HG03378 (cell line): ENCODE results near the gene ARHGEF33.
A peak's percentile ranks its signal among the peaks of the same experiment; 100 is the strongest.
"Not testable (repeated sequence)": the region's sequence is repeated elsewhere in the genome, so short reads cannot be mapped to it uniquely, and the experiment has no call there.

Experiments used
- ATAC-seq: cut with Tn5 transposase; IDR thresholded peaks from one replicate; pipeline ENCODE4 v1.9.1; 2021; ENCODE audit warnings: mild to moderate bottlenecking, moderate library complexity; ENCODE audit not compliant: unreplicated experiment

The ARHGEF33 gene

DNA sequence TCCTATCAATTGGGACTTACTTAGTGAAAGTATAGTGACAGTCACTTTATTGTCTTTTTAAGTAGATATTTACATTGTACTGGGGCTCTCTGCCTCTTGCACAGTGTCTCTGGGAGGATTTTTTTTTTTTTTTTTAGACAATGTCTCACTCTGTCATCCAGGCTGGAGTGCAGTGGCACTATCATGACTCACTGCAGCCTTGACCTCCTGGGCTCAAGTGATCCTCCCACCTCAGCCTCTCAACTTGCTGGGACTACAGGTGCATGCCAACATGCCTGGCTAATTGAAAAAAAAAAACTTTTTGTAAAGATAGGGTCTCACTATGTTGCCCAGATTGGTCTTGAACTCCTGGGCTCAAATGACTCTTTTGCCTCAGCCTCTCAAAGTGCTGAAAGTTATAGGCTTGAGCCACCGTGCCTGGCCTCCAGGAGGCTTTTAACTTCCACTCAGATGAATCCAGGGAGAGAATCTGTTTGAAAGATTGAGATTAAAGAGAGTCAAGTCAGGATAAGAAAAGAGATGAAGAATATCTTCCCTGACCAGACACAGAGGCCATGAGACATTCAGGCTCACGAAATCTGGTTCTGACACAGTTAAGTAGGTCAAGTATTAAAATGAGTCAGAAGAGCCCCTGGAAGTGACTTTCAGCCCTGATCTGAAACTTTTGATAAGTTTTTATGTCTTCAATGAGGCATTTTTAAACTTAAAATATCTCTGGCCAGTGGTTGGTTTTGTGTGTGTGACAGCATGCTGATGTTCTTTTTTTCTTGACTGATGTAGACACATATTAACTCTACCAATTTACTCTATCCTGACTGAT, 18.3 kb downstream of the ARHGEF33 start:
- ATAC-seq: peak; percentile 93

- no peak for ATAC-seq
Observed at GRCh38 chr2:38909872-38910271, 20.2 kb downstream of the ARHGEF33 start.

DNA sequence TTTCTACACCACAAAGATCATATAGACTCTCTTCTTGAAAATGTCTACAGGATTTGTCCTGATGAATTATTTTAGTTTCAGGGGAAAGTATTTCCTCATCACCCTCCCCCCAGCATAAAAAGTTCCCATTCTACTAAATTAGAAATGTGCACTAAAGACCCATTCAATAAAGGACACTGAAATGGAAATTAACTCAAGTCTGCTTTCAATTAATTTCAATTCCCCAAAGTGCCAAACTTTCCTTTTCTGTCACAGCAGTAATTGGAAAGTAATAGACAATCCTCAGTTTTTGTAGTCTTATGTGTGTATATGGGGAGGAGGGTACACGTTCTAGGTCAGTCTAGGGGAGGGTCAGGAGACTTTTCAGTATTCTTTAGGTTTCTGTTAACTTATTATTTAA, 21.5 kb downstream of the ARHGEF33 start:
- ATAC-seq: no peak

GRCh38 chr2:38912619-38913018, 22.9 kb downstream of the ARHGEF33 start:
- no peak for ATAC-seq

- no peak for ATAC-seq
Observed at GRCh38 chr2:38922389-38922788, 32.7 kb downstream of the ARHGEF33 start.

DNA sequence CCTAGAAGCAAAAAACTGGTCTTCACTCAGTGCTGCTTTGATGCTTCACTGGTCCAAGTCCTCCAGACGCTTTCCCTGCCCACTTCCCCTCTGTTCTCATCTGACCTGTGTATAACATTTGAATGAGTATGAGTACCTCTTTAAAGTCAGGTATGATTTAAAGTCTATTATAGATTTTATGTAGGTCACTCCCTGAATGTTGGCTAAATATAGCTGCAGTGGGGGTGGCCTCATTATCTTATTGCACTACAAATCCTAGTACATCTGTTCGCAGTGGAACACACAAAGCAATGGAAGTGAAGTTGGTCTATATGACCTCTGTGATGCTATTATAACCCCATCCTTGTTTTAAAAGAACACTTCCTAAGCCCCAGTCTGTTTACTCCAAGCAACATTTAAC, 33.2 kb downstream of the ARHGEF33 start:
- no peak for ATAC-seq

GRCh38 chr2:38925982-38926381, 36.3 kb downstream of the ARHGEF33 start:
- ATAC-seq: no peak

- no peak for ATAC-seq
Observed at GRCh38 chr2:38930600-38930999, 40.9 kb downstream of the ARHGEF33 start.

- no peak for ATAC-seq
Observed at GRCh38 chr2:38932586-38932985, 42.9 kb downstream of the ARHGEF33 start.

GRCh38 chr2:38933653-38934052, 44.0 kb downstream of the ARHGEF33 start:
- ATAC-seq: no peak

DNA sequence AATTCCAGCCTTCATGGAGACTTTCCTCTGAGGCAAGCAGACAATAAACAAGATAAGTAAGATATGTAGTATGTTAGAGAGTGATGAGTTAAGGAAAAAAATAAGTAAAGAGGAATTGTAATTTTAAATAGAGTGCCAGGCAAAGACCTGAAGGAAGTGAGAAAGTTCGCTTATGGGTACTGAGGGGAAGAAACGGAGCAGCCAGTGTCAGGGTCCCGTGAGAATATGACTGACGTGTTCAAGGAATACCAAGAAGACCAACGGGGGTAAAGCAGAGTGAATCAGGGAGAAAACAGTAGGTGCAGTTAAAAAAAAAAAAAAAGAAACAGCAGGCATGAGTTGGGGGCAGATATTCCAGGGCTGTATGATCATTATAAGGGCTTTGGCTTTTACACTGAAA, 45.1 kb downstream of the ARHGEF33 start:
- no peak for ATAC-seq

GRCh38 chr2:38935568-38936172, 46.0 kb downstream of the ARHGEF33 start:
- no peak for ATAC-seq

DNA sequence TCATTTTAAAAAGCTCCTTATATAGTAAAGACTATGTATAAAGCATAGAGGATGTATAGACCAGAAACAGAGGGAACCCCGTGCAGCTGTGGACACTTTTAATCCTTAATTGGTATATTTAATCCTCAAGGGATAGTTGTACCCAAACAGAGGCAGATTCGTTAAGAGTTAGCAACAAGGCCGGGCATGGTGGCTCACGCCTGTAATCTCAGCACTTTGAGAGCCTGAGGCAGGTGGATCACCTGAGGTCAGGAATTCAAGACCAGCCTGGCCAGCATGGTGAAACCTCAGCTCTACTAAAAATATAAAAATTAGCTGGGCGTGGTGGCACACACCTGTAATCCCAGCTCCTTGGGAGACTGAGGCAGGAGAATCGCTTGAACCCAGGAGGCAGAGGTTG, 46.8 kb downstream of the ARHGEF33 start:
- not testable (repeated sequence) for ATAC-seq

- ATAC-seq: no peak
Observed at GRCh38 chr2:38937548-38937947, 47.9 kb downstream of the ARHGEF33 start.

DNA sequence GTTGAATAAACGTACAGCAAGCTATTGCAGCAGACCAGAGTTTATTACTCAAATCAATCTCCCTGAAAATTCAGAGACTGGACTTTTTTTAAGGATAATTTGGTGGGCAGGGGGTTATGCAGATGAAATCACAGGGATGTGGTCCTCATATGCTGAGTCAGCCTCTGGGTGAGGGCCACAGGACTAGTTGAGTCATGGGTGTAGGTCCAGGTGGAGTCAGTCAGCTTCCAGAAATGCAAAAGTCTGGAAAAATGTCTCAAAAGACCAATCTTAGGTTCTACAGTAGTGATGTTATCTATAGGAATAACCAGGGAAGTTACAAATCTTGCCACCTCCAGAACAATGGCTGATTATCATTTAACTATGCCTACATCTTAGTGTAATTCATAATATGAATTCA, 51.1 kb downstream of the ARHGEF33 start:
- ATAC-seq: no peak

- no peak for ATAC-seq
Observed at GRCh38 chr2:38943784-38944183, 54.1 kb downstream of the ARHGEF33 start.

- no peak for ATAC-seq
Observed at GRCh38 chr2:38945372-38945771, 55.7 kb downstream of the ARHGEF33 start.

DNA sequence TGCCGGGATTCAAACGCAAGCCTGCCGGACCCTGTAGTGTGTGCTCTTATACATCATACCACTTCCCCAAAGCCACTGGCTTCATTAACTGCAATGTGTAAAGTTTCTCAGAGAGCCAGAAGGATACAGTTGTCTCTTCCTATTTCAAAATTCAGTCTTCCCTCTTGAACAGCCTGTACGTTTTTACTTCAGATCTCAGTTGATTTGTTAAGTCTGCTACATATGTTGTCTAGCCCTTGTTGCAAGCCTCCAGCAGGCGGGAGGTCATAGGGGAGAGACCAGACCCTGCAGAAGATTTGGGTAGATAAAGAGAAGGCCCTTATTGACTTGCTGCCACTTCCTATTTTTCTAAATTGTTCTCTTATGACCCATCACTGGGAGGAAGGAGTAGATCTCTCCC, 56.2 kb downstream of the ARHGEF33 start:
- ATAC-seq: no peak

DNA sequence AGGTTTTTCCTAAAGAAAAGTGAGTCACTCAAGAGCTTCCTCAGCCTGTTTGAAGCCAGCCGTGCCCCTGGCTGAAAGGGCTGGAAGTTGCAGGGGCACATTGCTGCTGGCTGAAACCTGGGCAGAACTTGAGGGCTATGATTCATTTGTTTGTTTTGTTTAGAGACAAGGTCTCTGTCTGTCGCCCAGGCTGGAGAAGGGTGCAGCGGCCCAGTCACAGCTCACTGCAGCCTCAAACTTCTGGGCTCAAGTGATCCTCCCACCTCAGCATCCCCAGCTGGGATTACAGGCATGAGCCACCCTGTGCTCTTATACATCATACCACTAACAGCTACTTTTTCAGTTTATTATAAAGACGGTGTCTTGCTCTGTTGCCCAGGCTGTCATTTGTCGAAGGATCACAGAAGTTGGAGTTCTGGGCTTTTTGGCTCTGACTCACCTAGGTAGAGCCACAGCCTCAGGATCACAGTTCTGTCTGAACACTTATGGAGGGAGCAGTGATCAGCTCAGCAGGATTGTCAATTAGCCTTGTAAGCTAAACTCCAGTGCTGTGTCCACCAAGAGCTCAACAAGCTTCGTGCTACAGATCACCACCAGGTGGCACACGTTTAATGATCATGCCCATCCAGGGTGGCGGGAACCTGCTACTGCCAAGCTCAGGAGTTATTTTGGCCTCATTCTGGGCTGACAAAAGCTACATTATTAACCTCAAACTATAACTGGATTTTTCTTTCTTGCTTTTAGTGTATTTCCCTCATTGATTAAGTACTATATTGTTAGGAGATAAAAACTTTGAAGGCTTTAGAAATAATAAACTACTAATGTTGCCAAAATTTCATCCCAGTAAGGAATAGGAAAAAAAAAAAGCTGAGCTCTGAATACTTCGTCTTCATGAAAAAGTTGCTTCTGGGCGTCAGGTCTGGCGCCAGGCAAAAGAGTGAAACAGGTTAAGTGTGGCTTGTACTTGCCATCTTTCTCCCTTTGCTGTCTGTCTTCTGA, 57.9 kb downstream of the ARHGEF33 start:
- ATAC-seq: no peak

GRCh38 chr2:38948387-38948882, 58.8 kb downstream of the ARHGEF33 start:
- no peak for ATAC-seq

DNA sequence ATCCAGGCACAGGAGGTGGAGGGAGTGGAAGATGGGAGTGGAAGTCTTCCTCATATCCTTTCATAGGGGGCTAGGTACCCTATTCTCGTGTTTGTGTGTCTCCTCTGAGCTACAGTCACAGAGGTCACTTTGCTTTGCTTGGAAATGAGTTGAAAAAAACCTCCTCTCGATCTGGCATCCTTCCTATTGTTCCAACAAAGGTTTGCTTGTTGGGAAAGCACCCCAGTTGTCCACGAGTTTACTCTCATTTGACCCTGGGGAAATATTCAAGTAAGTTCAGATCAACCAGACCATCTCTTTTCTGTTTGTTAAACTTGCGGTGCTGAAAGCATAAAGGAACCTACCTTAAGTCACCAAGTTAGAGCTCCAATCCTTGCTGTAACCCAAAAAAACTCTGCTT, 59.3 kb downstream of the ARHGEF33 start:
- ATAC-seq: no peak
